NCI-H345 (cell line): Measurements from ENCODE around the gene HPRT1.

ENCODE experiments used
- DNase-seq: peaks from one replicate; lab custom pipeline; 2025; lab: John Stamatoyannopoulos, UW

HPRT1 gene

DNA sequence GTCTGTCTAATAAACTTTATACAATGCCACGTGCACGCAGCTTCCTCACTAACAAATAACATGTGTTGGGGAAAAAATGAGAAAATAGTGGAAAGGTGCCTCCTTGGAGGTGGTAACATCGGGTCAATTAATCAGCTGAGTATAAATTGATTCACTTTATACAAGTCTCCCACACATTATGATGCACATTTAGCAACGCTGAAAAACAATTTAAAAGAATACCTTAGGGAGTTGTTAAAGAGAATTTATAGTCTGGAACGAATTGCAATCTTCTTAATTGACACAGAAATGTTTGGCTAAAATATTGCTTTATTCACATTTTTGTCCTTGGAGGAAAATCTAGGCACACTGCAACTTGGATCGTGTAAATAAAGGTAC is 84.2 kb downstream of the HPRT1 start:
- DNase-seq: no peak

DNA sequence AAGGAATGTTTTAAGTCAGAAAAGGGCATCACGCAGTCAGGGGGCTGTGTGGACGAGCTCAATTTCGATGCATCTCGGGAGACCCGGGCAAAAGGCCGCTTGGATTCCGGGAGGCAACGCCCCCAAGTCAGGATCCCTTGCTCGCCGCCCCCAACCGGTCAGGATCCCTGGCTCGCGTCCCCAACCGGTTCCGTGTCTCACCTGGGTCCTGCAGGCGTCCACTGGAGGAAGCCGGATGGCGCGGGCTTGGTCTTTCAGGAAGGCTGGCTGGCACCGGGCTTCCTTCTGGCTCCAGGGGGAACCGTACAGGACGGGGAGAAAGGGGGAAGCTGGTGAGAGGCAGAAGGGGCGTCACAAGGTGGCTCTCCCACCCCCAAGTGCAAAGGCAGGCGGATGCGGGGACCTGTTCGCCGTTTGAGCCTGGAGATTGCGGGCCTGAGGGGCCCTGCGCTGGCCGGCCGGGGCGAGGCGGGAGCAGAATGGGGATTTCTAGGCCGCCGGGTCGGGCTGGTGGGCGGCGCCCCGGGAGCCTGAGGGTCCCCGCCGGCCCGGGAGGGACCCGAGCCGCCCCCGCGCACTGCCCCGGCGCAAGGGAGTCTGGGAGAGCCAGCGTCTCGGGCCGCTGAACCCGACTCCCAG is 84.7 kb downstream of the HPRT1 start:
- no peak for DNase-seq

DNA sequence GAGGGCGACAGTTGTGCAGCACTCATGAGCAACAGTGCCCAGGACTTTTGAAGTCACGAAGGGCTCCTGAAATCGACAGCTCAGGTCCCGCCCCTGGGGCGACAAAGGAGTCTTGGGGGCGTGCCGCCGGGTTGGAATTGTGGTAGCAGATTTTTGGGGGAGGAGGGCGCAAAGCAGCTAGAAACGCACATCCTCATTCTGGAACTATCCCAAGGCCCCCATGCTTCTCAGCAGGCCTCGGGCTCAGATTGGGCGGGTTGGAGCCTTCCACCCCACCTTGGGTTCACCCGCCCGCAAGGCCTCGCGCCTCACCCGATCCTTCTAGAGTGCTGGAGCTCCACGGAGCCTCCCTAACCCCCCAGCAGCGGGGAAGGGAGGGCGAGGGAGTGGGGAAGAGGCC is 85.5 kb downstream of the HPRT1 start:
- DNase-seq: no peak

DNA sequence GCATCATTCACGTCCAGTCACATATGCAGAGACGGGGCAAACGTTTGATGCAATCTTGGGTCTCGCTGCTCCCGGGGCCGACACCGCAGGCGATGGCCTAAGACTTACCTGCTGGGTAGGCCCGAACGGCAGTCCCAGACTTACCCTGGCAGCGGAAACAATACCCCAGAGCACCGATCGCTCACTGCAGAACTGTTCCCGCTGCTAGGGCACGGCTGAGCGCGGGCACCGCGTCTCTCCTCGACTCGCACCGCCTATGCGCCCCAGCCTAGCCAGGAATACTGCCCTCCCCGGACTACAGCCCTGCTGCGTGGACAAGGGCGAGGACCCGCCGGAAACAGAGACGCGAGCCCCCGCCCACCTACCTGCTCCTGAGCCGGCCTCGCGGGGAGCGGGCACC is 86.2 kb downstream of the HPRT1 start:
- DNase-seq: no peak

DNA sequence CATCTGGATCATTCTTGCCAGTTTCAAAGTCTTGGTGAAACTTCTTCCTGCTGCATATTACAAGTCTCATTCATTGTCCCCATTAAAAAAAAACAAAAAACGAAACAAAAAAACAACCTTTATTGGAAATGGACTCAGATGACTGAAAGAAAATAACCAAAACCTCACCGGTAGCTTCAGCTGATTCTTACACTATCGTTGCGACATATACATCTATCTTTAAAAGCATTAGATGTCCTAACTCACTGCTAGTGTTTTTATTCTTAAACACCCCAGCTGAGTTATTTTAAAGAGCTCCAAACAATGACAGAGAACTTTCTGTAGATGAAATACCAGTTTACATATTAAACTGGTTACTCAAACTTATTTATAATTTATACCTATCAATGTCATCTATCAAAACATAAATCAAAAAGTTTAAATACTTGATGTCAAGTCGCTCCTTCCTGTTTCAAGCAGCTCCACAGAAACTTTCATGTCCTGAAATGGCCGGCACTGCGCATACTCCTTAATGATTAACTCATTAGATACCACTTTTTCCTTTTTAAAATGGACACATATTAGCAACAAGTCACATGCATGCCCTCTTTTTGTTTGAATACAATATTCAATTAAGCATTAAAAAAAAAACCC is 87.2 kb downstream of the HPRT1 start:
- no peak for DNase-seq

DNA sequence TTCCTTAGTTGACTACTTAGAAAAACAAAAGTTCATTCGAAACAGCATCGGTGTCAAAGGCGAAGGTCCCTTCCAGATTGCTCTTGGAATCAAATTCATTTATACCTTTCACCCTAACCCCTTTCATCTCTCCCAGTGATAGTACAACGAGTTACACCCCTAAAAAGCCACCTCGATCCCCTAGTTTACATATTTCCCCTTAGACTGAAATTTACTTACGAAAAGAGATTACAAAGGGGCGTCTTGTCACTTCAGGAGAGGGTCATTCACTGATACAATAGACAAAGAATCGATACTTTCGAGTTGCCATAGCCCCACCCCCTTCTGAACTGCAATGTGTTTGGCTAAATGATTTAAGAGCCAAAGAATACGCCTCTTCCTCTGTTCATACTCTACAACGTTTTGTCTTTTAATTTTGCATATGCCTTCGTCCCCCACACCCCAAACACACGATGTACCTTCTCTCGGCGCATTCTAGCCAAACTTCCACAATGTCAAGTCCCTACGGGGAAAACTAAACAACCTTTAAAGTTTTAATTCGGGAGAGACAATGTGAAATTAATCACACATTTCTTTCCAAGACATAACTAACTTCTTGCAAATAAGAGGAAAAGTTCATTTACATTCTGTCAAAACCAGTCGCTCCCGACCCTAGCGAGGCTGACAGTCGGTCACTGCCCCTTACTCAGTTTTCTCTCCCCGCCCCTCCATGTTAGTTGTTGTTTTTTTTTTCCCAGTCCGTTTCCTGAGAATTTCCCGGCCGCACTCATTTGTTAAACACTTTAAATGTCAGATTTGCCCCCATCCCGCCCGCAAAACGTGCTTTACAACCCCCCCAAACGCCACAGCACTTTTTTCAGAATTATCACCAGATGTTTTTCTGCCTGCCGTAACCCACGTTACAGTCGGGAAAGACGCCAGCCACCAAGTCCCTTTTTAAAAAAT is 88.6 kb downstream of the HPRT1 start:
- DNase-seq: no peak
